Right ventricle myocardium superior (tissue), 1 donor: ENCODE results near the gene DNAJC7. TPM values are rescaled to one million over a fixed set of nuclear protein-coding genes. Genes with fewer than 3 reads are reported as not detected.
"Not testable (repeated sequence)": the region's sequence is repeated elsewhere in the genome, so short reads cannot be mapped to it uniquely, and the experiment has no call there.

Source experiments
- ATAC-seq: fragments of 200-7000 bp; cut with Tn5 transposase; one replicate; pipeline ENCODE4 v1.9.1; 2020; ENCODE audit warnings: mild to moderate bottlenecking; ENCODE audit not compliant: poor library complexity
- DNase-seq: peaks from one replicate; pipeline ENCODE4 v3.0.0-alpha.2; 2020
- intact Hi-C: fragments of 100-400 bp; cut with DNase I; formaldehyde crosslinking; loops from one replicate; pipeline ENCODE4 v1.11.2; 2022
- total RNA-seq: library from RNA; stranded (reverse); fragmentation: NEBNext Ultra II Directional; extraction: Animal tissue kit (Norgen Biotek cat#: 25700); gene quantifications from one replicate; pipeline ENCODE4 v1.2.1, GENCODE V29; 2021
- donor health status: DM: no; HTN: yes; CAD: no; lungs with severe emphysema.

The DNAJC7 gene
- total RNA-seq, 1 donor from 2014 or later = 81.2 TPM

DNA sequence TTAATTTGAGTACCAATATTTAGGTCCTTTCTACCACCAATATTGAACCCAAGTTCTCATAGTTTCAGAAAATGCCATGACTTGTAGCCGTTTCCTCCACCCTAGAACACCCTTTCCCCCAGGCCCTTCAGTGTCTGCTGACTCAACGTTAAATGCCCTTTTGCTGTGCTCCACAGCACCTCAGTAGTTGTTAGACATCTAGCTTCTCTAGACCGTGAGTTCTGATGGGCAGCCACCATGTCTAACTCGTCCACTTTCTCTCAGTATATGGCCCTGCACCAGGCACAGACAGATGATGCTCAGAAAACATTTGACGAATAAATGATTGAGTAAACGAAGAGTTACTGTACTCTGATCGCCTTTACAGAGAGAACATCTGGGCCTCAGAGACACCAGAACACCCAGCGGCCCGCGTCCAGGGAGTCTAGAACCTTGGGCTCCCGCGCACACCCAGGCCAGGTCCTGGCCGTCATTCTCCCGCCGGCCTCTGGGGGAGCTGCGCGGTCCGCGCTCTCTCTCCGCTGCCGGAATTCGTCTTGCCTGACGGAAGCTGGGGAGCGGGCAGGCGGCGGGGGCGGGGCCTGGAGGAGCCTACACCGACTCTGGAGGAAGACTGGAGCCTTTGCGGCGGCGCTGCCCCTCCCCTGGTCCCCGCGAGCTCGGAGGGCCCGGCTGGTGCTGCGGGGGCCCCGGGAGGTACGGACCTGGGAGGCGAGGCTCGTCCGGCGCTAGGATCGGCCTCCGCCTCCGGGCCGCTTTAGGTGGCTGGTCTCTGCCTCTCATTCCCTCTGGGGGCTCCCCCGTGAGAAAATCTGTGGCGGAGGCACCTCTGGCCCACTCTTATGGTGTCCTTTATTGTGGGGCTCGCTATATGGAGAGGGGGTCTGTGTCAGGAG is 2.5 kb upstream of the DNAJC7 start, which contains the start of gene NKIRAS2:
NKIRAS2 (plus strand) TSS at position 582 of the 896 bp plus-strand sequence. CDS start 1,488 bp downstream, outside the sequence.
- ATAC-seq (peak; percentile 83), DNase-seq (peak; percentile 97)
- intact Hi-C loops = loop anchor here (5.0 kb wide), 1 partner anchor 52 kb away; the partner anchor contains the start of gene CNP

DNA sequence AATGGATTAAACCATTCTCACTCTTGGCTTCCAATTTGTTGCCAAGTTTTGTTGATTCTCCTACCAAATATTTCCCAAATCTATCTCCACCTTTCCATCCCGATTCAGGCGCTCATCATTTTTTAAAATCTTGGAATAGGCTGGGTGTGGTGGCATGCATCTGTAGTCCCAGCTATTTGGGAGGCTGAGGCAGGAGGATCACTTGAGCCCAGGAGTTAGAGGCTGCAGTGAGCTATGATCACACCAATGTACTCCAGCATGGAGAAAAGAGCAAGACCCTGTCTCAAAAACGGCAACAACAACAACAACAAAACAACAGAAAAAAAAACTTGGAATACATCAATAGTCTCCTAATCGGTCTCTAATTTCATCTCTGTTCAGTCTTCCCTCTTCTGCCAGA is 1.7 kb upstream of the DNAJC7 start:
- no peak for ATAC-seq
- intact Hi-C loops = loop anchor here (5.0 kb wide), 1 partner anchor 52 kb away; the partner anchor contains the start of gene CNP
- DNase-seq = no peak

DNA sequence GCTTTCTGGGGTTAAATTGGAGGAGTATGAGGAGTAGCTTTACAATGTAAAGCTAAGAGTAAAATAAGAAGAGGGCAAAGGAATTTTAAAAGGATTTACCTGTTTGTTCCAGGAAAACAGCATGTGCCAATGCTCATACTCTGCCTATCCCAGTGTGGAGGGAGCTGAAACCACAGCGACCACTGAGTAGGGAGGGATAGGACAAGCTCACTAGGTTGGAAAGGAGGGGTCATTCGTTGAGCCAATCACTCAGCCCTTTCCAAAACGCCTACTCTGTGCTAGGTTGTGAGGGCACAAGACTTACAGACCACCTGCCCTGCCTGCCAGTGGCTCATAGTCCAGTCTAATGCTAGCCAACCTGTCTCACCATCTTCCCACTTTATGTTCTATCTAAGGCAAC is 1.1 kb upstream of the DNAJC7 start:
- DNase-seq (no peak), ATAC-seq (no peak)
- intact Hi-C loops = loop anchor here (5.0 kb wide), 1 partner anchor 51 kb away; the partner anchor contains the start of gene CNP

DNA sequence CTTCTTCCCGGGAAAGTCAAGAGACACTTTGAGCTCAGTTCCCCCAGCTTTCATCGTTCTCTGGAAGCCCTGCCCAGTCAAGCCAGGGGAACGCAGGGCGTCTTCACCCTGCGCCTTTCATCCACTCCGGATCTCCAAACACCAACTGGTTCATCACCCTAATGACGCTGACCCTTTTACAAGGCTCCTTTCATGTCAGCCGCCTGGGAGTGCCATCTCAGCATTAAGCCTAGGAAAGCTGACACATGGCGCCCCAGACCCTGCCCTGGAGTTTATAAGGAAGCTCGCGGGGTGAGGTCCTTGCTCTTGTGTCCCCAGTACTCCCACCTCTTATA is 594 bp upstream of the DNAJC7 start:
- DNase-seq = no peak
- ATAC-seq = no peak
- intact Hi-C loops = loop anchor here (5.0 kb wide), 1 partner anchor 51 kb away; the partner anchor contains the start of gene CNP

DNA sequence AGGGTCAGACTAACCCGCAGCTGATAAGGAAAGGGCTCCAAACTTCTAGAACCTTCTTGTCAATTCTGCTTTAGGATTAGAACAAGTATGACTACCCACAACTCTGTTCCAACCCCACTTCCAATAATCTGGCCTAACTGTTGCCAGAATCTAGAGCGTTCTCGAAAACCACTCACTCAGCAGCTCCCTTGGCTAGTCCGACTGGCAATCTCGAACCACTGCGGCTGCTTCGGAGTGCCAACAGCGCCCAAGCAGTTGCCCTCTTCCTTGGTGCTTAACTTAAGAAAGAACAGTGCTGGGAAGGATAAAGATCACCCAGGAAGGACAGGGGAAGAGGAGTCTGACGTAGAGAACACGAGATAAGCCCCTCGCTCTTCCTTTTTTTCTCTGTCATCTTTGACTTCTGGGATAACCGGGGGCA is 818 bp downstream of the DNAJC7 start:
- DNase-seq (no peak), ATAC-seq (peak; percentile 1)
- intact Hi-C loops = loop anchor here (5.0 kb wide), 1 partner anchor 49 kb away; the partner anchor contains the start of gene CNP

DNA sequence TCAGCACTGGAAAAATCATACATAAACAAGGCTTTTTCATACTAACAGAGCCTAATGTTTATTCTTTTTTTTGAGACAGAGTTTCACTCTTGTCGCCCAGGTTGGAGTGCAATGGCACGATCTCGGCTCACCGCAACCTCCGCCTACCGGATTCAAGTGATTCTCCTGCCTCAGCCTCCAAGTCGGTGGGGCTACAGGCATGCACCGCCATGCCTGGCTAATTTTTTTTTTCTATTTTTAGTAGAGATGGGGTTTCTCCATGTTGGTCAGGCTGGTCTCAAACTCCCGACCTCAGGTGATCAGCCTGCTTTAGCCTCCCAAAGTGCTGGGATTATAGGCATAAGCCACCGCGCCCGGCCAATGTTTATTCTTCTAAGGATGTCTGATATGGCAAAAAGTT is 3.5 kb downstream of the DNAJC7 start:
- DNase-seq, ATAC-seq, intact Hi-C loops: not testable (repeated sequence)

DNA sequence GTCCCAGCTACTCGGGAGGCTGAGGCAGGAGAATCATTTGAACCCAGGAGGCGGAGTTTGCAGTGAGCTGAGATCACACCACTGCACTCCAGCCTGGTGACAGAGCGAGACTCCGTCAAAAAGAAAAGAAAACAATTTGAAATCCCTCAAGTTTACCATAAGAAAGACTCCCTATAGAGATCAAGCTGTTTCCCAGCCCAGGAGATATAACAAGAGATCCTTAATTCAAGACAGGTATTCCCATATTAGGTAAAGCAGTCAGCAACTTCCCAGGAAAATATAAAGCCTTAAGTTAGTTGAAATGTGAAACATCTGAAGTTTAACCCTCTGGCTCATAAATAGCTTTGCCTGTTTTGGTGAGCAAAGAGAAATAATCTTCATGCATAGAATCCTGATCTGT is 4.9 kb downstream of the DNAJC7 start:
- DNase-seq, intact Hi-C loops: not testable (repeated sequence)

DNA sequence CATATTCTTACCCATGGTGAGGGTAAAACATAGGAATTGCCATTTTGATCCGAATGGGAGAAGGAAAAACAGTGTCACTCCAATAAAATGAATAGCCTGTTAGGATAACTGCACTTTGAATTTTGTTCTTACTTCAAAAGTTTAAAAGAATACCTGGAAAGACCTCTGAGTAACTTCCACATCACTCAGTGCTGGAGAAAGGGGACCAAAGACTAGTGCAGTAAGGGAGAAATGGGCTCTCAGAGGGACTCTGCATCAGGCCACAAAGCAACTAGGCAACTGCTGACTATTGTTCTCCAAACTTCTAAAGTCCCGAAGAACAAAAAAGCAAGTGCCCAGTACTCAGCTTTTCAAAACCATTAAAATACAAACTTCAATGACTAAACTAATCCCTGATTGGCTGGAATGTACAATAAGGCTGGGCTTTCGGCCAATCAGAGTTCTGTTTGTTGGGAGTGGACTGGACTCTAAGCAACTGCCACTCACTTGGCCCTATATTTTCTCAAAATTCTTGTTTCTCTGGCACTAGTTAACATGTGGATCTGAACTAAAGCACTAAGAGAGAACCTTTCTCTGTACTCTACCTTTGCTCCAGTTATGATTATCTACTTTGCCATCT is 6.2 kb downstream of the DNAJC7 start:
- DNase-seq (no peak), ATAC-seq (no peak)
- intact Hi-C loops = no loop called here

More for the DNA sequence above, 4.9 kb downstream of the DNAJC7 start:
- not testable (repeated sequence) for ATAC-seq

DNA sequence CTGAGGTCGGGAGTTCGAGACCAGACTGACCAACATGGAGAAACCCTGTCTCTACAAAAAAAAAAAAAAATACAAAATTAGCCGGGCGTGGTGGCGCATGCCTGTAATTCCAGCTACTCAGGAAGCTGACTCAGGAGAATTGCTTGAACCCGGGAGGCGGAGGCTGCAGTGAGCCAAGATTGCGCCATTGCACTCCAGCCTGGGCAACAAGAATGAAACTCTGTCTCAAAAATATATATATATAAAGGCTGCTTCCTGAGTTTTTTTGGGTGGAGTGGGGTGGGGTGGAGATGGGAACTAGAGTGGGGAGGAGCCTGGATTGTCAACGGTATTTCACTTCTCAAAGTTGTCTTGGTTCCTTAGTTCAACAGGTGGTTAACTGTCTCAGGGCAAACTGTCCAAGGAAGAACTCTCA is 7.0 kb downstream of the DNAJC7 start:
- ATAC-seq (peak; percentile 31), DNase-seq (peak; percentile 53)
- intact Hi-C loops = not testable (repeated sequence)

DNA sequence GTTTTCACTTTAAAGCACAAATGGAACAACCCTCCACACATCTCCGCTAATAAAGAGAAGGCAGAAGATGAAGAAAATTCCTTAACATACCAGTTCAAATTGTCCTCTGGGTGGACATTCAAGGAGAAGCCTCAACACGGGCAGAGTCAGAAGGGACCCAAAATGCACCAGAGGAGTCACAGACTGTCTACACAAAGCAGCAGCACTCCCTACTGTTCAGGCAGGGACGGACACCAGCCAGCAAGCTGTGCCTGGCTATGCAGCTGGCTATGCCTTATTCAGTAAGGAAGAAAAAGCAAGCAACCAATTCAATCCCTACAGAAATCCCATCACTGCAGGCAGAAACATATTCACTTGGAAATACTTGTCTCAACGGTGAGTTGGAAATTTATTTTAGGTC is 8.1 kb downstream of the DNAJC7 start:
- intact Hi-C loops = no loop called here
- DNase-seq (no peak), ATAC-seq (no peak)

DNA sequence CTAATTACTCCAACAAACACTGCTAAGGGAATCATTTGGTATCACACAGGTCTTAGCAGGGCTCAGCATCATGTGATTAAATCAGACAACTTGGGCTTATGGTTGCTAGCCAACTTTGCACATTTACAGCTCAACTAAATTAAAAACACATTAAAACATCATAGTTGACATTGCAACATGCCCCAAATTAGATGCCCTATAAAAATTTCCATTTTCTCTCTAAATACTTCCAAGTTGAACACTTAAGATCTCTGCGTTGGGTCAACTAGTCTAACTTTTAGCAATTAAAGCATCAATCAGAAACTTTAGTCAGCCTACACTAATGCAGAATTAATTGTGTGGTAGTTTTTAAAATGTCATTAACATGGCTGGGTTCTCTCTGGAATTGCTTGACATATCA is 12.1 kb downstream of the DNAJC7 start:
- intact Hi-C loops = no loop called here
- ATAC-seq = no peak
- DNase-seq = no peak

DNA sequence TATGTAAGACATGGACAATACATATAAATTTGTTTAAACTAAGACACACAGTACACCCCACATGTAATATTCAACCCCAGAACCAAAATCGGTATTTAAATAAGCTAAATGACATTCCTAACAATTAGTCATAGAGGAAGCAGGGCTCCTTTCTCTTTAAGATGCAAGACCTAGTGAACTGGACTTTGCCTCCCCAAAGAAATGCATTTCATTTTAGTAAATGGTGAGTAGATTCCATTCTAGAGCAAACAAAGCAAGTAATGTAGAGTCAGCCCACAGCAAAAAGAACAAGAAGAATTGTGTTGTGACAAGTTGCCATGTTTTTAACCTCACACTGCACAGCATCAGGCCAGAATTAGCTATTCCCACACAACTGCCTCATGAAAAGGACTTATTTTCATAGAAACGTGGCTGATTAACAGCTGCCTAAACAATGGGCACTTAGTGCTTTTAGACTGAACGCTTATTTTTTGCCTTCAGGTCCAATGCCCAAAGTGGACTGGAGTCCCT is 14.4 kb downstream of the DNAJC7 start:
- ATAC-seq (no peak), DNase-seq (no peak)
- intact Hi-C loops = no loop called here

DNA sequence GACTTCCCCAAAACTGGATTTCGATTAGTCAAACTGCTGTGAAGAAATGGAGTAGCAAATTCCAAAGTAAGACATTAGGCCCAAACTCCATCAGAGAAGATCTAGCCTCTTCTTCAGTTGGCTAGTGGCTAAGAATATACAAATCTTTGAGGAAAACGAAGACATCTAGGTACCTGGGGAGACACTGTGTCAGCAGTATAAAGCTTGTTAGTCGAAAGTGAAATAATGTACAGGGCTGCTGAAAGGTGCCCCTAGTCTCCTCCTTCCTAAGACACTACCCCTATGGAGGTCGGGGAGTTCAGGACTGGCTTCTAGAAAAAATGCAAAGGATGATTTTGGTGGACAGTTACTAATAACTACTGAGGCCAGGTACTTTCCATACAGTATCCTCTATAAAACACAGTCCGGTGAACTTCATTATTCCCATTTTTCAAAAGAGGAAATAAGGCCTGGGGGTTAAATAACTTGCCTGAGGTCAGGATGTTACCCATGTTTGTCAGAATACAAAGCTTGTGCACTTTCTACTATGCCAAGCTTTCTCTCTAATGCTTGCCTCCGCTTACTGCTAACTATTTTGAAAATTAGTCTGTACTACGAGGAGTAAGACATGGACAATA is 15.0 kb downstream of the DNAJC7 start:
- intact Hi-C loops = no loop called here
- no peak for DNase-seq
- ATAC-seq = no peak

DNA sequence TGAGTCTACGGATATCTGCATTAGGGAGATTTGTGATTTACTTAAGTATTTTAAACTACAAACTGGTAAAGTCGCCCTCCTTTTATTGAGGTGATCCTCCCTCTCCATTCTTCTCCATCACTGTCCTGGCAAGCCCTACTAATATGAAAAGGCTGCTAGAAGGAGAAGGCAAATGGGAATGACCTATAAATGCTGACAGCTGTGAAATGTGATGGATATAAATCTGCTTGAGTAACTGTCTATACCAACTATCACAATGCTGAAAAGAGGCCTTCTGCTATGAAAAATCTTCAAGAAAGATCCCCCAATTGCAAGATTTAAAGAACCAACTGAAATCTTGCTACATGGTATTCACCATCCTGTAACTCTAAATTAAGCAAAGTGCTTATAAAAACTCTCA is 15.5 kb downstream of the DNAJC7 start:
- no peak for ATAC-seq
- DNase-seq = no peak
- intact Hi-C loops = no loop called here

DNA sequence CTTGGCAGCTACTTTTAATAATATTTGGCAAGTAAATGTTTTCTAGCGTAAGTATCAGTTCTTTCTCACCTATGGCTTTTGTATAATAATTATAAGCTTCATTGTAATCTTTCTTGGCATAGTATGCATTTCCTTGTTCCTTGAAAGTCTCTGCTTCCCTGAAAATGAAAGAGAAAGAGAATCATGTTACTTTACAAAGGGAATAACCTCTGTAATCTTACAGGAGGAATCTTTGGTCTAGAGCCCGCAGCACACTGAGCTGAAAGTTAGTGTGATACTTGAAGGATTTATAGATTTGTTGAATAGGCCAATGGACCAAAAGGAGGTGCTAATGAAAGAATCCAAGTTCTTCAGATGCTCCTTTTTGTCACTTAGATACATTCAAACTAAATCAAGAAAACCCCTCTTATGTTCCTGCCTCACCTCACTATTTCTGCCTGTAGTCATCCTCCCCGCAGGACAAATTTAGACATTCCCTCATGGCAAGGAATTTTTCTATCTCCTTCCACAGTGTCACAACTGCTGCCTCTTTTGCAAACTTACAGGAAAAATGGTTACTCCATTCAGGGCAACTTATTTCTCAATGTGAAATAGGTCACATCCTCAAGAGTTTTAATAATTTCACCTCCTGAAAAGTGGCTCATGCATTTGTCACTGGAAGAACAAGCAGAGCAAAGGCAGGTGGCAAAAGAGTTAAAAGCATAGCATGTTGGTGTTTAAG is 16.7 kb downstream of the DNAJC7 start:
- ATAC-seq = no peak
- intact Hi-C loops = no loop called here

DNA sequence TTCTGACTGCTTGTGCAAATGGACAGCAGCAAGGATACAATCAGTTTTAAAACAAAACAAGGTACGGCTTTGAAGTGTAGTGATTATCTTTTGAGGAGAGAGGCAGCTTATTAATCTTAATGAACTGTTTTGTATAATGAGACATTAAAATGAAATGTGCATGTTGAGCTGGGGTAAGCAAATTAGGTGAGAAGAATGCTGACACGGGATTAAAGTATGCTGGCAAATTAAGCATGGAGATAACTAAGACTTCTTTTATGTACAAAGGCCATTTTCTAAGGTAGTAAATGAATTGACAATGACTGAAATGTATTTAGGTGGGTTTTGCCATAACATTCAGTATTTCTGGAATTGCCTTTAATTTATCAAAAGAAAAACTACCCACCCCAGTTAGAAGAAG is 18.7 kb downstream of the DNAJC7 start:
- DNase-seq = no peak
- no peak for ATAC-seq
- intact Hi-C loops = no loop called here

More for the DNA sequence above, 16.7 kb downstream of the DNAJC7 start:
- no peak for DNase-seq

DNA sequence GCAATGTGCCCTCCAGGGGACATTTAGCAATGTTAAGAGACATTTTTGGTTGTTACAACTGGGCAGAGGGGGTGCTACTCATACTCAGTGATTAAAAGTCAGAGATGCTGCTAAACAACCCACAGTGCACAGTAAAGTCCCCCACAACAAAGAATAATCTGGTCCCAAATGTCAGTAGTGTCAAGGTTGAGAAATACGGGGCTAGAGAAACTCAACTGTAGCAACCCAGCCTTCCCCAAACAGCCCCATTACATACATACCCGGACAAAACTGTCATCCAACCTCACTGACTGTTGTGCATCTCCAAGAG is 20.4 kb downstream of the DNAJC7 start:
- intact Hi-C loops = no loop called here
- ATAC-seq = no peak
- no peak for DNase-seq

DNA sequence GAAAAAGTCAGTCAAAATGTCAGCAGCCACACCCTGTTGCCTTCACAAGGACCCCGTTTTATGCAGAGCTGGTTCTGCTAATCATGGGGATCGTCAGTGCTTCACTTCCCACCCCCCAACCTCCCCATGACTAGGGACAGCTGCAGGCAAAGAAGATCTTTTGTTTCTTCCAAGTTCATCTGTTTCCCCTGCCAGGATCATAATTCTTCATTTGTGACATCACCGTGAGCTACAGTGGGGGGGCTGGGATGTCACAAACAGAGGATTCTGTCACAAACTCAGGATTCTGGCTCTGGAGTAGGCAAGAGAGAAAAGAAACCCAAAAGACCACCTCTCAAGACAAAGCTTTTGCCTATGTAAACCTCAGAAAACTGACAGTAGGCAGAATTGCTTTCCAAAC is 24.7 kb downstream of the DNAJC7 start:
- ATAC-seq (no peak), DNase-seq (no peak)
- intact Hi-C loops = no loop called here
